ENCODE measurements around the gene SLC6A18. TPM values are rescaled to one million over a fixed set of nuclear protein-coding genes. Genes with fewer than 3 reads are reported as not detected.
"Not testable (repeated sequence)": the region's sequence is repeated elsewhere in the genome, so short reads cannot be mapped to it uniquely, and the experiment has no call there.

The SLC6A18 gene
- total RNA-seq, 4 donors from 2014 or later = not detected

GRCh38 chr5:1285141-1285540, 60.0 kb downstream of the SLC6A18 start:
- Histone ChIP-seq H3K27ac (no peak overlapping the region), H3K4me1 (no peaks in the 10 kb centered on the region), H3K9me3 (no peaks in the 10 kb centered on the region), H3K36me3 (no peaks in the 10 kb centered on the region), H3K27me3 (no peaks in the 10 kb centered on the region), H3K4me3 (replicated peaks in 1 of 3) (no peak overlapping the region)
- 93 to 94% methylated on average over 12 of the region's 12 CpGs for WGBS, 2 donors
- no peak for DNase-seq
- intact Hi-C loops (cut with DNase I) = no loop called here
- TF ChIP-seq POLR2A (IDR thresholded peaks at IDR 0.05) = no peak

GRCh38 chr5:1285883-1286291, 60.7 kb downstream of the SLC6A18 start:
- no peak overlapping the region for H3K4me3 ChIP-seq (replicated peaks in 1 of 3)
- no peak overlapping the region for H3K27ac ChIP-seq
- no peak for TF ChIP-seq CTCF (IDR thresholded peaks at IDR 0.05)
- H3K4me1 ChIP-seq = no peaks in the 10 kb centered on the region
- no peak for DNase-seq
- intact Hi-C loops (cut with DNase I) = no loop called here
- H3K9me3 ChIP-seq = no peaks in the 10 kb centered on the region
- no peaks in the 10 kb centered on the region for H3K36me3 ChIP-seq
- WGBS, 2 donors = 93% methylated on average over 25 of the region's 25 CpGs
- H3K27me3 ChIP-seq = no peaks in the 10 kb centered on the region

GRCh38 chr5:1288439-1289335, 63.5 kb downstream of the SLC6A18 start:
- no peaks in the 10 kb centered on the region for H3K9me3 ChIP-seq
- no peak for DNase-seq
- no peaks in the 10 kb centered on the region for H3K36me3 ChIP-seq
- intact Hi-C loops (cut with DNase I) = no loop called here
- no peak for TF ChIP-seq POLR2A (IDR thresholded peaks at IDR 0.05)
- no peak for TF ChIP-seq CTCF (IDR thresholded peaks at IDR 0.05)
- H3K27me3 ChIP-seq = no peaks in the 10 kb centered on the region
- no peaks in the 10 kb centered on the region for H3K4me1 ChIP-seq
- H3K27ac ChIP-seq = no peak overlapping the region
- WGBS, 2 donors = 90 to 92% methylated on average over 35 to 36 of the region's 37 CpGs
- no peak overlapping the region for H3K4me3 ChIP-seq (replicated peaks in 1 of 3)

- H3K27me3 ChIP-seq; H3K27ac ChIP-seq; H3K36me3 ChIP-seq; intact Hi-C loops (cut with DNase I); H3K4me3 ChIP-seq (replicated peaks in 1 of 3); DNase-seq; H3K4me1 ChIP-seq; H3K9me3 ChIP-seq: not testable (repeated sequence)
- 83% methylated on average over 6 of the region's 32 CpGs; no CpG with 5 or more reads in 1 of the 2 donors for WGBS, 2 donors
These were observed 64.4 kb downstream of the SLC6A18 start for GRCh38 chr5:1289559-1289958.

GRCh38 chr5:1290956-1291355, 65.8 kb downstream of the SLC6A18 start:
- H3K36me3 ChIP-seq; H3K27me3 ChIP-seq; H3K27ac ChIP-seq; H3K4me1 ChIP-seq; intact Hi-C loops (cut with DNase I); DNase-seq; H3K4me3 ChIP-seq (replicated peaks in 1 of 3); H3K9me3 ChIP-seq: not testable (repeated sequence)
- WGBS, 2 donors = 86 to 87% methylated on average over 3 to 9 of the region's 24 CpGs

GRCh38 chr5:1291611-1292080, 66.5 kb downstream of the SLC6A18 start:
- intact Hi-C loops (cut with DNase I) = no loop called here
- no peaks in the 10 kb centered on the region for H3K9me3 ChIP-seq
- no peak overlapping the region for H3K4me3 ChIP-seq (replicated peaks in 1 of 3)
- no peaks in the 10 kb centered on the region for H3K27me3 ChIP-seq
- H3K4me1 ChIP-seq = peaks cover 0 to 8% of the 10 kb centered on the region in 2 donors
- no peak for TF ChIP-seq CTCF (IDR thresholded peaks at IDR 0.05)
- no peak for TF ChIP-seq POLR2A (IDR thresholded peaks at IDR 0.05)
- no peak for DNase-seq
- no peaks in the 10 kb centered on the region for H3K36me3 ChIP-seq
- no peak overlapping the region for H3K27ac ChIP-seq
- 85% methylated on average over 16 to 22 of the region's 24 CpGs for WGBS, 2 donors

All from thyroid gland (tissue), 4 donors.